GM18907 (cell line): ENCODE measurements around the gene CDKL5.

Experiments
- ATAC-seq: cut with Tn5 transposase; IDR thresholded peaks from one replicate; pipeline ENCODE4 v1.9.1; 2021; ENCODE audit warnings: mild to moderate bottlenecking, moderate library complexity; ENCODE audit not compliant: unreplicated experiment

Gene CDKL5

DNA sequence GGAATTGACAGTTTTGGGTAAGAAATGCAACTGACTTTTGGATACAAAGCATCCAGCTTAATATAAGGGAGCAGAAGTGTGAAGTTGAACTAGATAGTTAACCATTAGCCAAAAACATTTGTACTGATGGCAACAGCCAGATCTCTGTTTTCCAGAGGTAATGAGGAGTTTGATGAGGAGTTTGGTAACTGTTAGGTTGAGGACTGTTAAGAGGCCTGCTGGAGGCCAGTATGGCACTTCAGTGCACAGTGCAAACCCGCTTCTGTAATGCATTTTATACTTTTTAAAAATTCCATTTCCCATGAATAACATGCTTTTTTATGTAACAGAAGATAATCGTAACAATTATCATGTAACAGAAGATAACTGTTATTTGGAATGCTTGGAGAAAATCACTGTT is 30.0 kb downstream of the CDKL5 start:
- ATAC-seq, result no peak

DNA sequence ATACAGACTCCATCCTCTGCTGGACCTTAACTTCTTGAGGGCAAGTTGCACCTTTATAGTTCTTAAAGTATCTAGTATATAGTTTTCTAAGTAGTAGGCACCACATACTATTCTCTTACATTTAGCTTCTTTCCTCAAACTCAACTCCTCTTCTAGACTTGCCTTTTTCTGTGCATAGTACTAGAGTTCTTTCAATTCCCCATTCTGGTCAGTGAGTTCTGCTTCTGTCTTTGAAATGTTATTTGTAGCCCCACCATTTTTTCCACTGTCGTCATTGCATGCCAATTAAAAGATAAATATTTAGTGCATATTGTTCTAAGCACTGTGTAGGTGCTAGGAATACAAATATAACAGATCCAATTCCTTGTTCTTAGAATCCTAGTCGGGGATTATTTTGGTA is 31.6 kb downstream of the CDKL5 start:
- no peak for ATAC-seq

DNA sequence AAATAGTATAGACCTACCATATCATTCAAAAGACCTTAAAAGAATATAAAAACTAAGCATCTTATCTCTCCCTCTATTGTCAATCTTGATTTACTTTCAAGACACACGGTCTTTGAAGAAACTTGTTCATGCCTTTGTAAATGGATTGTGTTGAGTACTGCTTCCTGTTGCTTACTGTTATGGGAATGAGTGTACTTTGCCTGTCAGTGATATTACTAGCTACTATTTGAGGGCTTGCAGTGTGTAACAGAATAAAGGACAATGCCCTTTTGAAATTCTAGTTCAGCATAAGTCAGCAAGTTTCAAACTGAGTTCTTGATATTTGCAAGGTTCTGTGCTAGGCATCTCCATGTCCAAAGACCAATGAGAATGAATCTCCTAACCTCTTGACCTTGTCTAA is 36.0 kb downstream of the CDKL5 start:
- no peak for ATAC-seq

DNA sequence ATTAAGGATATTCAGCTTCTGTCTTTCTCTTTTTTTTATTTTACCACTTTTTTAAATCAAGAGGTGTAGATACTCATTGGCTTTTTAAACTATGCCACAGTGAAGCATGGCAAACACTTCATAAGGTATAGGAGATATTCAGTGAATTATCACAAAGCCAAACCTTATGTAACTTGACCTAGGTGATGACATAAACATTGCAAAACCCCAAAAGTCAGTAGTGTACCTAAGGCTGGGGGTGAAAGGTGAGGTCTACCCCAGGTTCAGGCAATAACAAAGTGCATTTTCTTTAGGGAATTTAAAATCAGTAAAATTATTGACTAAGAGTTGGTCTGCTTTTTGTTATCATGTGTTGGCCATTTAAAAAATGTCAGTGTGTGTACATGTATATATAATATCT is 39.1 kb downstream of the CDKL5 start:
- no peak for ATAC-seq

DNA sequence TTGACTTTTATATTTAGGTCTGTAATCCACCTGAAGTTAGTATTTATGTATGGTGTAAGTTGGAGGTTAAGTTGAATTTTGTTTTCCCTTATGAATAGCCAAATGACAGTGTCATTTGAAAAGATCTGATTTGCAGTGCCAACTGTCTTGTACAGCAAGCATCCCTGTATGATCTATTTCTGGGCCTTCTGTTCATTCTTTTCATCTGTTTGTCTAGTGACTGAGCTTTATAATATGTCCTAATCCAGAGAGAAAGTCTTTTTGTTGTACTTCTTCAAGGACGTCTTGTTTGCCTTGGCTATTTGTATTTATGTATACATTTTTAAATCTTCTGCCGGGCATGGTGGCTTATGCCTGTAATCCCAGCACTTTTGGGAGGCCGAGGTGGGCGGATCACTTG is 39.6 kb downstream of the CDKL5 start:
- no peak for ATAC-seq

DNA sequence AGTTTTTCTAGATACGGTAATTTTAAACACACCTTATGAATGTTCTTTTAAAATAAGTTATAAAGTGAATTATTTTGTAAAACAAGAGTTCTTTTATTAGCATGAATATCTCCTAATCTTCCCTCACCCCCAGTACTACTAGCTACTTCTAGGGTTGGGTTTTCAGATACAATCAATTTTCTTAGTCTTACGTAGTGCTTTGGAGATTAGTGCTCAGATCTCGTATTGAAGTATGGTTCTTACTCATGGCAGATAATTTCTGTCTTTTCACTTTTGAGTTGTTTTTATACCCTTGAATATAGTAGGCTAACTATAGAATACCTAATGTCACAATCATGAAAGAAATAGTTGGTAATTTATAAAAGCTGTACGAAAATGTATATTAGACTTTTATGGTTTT is 43.2 kb downstream of the CDKL5 start:
- ATAC-seq, result no peak

DNA sequence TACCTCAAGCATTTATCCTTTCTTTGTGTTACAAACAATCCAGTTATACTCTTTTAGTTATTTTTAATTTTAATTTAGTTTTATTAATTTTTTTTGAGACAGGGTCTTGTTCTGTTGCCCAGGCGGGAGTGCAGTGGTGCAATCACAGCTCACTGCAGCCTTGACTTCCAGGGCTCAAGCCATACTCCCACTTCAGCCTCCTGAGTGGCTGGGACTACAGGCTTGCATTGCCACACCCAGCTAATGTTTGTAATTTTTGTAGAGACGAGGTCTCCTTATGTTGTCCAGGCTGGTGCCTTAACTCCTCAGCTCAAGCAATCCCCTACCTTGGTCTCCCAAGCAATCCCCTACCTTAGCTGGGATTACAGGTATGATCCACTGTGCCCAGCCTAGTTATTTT is 45.9 kb downstream of the CDKL5 start:
- ATAC-seq, result no peak

DNA sequence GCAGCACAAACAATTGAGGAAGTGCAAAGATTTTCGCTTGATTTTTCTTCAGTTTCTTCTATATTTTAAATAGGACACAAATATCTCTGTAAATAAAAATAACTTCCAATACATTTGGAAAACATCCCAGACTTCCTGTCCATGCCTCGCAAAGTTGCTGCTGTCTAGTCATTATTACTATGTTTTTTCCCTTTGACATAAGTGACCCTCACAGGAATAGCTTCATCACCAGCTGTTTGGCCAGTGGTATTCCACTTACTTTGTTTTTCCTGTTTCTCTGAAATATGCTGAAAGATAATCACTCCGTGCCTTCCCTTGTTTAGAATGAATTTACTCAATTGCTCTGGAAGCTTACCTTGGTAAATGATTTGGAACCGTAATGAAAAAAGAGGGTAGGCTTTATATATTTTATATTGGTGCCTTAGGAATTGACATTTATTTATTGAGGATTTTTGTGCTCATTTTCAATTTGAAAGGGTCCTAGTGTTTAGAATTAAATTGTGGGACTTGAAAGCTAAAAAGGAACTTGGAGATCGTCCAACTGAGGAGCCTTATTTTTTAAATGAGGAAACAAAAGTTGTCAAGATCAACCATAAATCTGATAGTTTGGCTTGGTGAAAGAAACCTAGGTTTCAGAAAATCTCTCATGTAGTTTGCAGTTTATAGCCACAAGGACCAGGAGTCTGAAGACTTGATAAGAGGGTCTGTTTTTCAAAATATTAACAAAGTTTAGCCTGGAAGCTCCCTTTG is 65.6 kb downstream of the CDKL5 start:
- ATAC-seq, result no peak

DNA sequence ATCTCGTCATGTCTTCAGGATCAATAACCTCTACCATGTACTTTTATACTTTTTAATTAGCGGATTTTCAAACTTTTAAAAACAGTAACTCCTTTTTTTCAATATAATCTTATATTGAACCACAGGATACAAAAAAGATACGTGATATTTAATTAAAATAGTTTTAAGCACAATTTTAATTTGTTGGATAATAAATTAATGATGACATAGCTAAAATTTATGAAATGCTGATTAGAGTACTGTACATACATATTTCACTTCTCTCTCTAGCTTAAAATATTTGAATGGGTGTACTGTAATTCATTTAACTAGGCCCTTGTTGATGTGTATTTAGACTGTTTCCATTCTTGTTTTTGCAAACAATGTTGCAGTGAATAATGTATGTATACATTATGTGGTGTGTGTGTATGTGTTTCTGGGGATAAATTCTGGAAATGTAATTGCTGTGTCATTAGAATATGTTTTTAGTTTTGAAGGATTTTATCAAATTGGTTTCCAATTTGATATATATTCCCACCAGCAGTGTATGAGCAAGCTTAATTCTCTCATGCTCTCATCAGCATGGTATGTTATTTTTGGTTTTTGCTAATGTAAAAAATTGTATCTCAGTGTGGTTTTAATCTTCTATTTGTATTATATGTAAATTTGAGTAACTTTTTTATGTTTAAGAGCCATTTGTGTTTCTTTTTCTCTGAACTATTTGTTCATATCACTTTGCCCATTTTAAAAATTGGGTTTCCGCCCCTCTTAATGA is 66.4 kb downstream of the CDKL5 start:
- no peak for ATAC-seq

DNA sequence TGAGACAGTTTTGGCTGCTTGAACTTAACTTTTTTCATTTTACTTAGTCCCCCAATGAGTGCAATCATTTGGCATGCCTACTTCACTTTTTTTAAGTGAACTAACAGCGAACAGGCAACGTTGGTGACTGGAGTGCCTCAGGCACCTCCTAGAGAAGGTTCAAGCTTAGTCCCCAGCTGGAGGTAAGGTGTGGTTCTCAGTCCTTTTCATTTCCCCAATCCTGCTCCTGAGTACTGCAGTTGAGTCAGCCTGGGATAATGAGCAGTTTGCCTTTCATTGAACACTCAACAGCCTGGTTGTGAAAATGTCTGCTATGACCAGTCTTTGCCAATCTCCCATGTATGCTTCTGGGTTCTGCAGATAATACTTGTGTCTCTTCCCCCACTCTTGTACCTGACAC is 109.5 kb downstream of the CDKL5 start:
- no peak for ATAC-seq

DNA sequence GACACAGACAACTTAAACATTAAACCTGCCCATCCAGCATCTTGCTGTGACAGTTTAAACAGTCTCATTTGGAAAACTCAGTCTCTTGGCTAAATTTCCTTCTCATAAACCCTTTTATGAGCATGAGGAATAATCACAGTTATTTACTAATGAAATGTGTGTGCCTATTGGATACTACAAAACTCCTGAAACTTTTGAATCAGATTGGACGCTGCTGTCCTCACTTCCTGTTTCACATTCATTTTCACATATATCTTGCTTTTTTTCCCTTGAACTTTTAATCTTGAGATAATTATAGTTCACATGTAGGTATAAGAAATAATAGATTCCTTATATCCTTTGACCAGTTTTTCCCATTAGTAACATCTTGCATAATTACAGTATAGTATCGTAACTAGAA is 111.7 kb downstream of the CDKL5 start:
- no peak for ATAC-seq

DNA sequence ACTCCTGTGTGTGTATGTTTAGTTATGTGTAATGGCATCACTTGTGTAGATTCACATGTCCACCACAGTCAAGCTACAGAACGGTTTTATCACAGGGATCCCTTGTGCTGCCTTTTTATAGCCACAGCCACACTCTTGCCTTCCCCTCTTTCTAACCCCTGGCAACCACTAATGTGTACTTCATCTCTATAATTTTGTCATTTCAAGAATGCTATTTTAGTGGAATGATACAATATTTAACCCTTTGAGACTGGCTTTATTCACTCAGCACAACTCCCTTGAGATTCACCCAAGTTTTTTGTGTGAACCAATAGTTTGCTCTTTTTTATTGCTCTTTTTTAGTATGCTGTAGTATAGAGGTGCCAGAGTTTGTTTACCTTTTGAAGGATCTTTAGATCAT is 112.1 kb downstream of the CDKL5 start:
- no peak for ATAC-seq

DNA sequence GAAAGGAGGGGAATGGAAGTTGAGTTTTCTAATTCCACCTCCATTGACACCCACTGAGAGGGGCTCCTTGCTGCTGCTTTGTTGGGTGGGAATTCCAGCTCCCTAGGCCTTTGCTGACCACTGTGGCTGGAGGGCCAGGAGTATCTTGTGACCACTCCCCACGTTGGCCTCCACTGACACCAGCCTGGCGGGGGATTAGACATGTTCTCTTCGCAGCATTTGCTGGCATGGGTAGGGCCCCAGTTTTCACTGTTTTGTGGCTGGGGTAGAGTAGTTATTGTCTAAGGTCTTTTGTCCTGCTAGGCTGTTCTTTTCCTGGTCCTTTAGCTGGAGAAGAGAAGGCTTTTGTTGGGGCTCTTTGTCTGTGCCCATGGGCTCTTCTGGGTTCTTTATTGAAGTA is 116.7 kb downstream of the CDKL5 start:
- no peak for ATAC-seq

DNA sequence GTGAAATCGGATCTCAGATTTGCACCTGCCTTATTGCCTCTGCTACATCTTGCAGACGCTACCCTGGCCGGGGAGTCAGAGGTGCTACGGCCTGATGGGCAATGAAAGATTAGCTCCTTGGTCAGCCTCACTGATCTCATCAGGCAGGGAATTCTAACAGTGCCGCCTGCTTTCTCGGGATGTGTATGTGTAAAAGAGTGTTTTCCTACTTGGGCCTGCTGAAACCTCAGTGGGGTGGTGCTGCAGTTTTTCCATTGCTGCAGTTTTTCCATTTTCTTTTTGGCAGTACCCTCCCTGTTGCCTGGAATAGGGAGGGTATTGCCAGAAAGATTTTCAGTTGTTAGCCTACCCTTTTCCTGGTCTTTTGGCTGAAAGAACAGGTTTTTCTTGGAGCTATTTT is 117.5 kb downstream of the CDKL5 start:
- no peak for ATAC-seq

DNA sequence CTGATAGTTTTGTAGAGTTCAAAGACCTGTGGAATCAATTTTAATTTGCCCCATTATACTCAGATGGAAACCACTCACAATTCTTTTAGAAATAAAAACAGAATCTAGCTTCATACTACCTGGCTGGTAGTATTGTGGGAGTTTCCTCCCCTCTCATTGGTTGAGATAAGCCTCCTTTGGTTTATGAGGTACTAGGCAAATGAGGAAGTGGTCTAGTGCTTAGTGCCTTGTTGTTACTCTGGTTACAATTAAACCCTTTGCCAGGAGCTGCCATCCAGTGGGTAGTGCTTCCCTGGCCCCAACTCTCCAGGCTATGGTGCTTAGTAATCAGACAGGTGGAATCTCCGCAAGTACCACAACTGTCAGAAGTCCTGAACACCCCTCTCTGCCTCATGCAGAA is 118.3 kb downstream of the CDKL5 start:
- ATAC-seq, result no peak

DNA sequence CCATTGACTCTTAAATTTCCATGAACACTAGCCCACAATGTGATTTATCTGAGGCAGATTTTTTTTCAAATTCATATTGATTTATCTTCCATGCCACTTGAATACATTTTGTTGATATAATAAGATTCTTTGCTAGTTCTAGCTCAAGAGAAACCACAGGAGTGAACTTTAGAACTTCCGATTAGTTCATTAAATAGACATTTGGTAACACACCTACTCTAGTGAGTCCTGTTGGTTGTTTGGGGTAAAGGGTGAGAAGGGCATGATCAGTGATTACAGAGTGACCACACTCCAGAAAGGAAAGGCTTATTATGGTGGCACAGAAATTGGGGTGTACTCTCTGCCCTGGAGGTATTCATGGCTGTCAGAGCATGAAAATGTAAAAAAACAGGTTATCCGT is 120.4 kb downstream of the CDKL5 start:
- no peak for ATAC-seq

DNA sequence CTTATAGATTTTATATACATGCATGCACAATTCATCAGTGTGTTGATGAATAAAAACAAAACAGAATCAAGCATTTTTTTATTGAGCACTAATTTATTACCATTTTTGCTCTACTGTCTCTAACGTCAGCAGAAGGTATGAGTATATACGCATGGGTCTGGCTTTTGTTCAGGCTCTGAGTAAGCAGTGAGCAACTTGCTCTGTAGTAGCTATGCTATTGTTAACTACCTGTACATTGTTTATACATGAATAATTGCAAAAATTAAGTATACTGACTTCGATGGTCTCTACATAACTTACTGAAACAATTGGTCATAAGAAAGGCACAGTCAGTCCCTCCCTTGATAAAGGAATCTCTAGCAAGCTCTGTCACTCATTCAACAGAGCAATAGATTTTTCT is 123.6 kb downstream of the CDKL5 start:
- no peak for ATAC-seq

DNA sequence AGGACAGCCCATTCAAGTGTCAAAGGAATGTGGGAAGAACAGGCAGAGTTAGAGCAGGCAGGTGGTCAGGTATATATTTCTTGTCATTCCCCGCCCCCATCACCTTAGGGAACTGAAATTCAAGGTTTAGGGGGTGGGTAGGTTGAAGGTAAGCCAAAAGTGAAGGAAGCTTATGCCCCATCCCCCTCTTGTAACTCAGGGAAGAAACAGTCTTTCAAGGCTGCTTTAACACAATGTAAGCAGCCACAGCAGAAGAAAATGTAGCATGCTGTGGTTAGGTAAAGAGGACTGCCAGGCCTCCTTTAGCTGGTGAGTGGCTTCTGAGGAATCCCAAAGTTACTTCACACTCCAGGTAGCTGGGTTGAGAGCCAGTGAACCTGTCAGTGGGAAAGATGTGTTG is 124.2 kb downstream of the CDKL5 start:
- ATAC-seq, result no peak

DNA sequence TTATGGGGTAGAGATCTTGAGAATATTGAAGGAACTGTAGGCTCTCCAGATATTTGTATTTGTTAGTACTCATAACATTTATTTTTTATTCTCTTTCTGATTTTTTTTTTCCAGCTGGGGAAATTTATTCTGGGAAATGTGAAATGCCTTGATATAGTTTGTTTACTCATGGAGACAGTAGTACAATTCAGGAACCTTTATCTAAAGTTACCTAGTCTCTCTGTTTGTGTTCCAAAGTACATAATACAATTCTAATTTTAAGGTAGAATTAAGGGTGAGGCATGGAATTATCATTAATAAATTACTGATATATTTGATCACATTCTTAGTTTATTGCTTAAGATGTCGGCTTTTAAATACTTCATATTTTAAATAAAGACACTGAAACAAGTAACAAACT is 132.5 kb downstream of the CDKL5 start:
- ATAC-seq, result no peak

DNA sequence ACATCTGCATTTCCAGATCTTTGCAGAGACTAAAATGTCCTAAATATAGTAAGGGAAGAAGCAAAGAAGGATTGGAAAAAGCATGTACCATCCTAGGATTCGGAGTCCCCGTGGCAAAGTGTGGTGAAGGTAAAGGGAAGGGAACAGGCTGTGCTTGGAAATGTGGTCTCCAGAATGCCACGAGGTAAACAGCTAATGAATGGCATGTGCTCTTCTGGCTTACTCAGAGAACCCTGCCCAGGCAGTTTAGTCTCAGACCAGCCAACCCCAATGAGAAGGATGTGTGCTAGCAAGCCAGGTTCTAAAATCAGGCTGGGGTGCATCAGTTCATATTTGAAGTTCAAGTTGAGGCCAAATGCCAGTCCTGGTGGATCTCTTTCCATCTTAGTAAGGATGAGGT is 133.4 kb downstream of the CDKL5 start:
- ATAC-seq, result no peak

DNA sequence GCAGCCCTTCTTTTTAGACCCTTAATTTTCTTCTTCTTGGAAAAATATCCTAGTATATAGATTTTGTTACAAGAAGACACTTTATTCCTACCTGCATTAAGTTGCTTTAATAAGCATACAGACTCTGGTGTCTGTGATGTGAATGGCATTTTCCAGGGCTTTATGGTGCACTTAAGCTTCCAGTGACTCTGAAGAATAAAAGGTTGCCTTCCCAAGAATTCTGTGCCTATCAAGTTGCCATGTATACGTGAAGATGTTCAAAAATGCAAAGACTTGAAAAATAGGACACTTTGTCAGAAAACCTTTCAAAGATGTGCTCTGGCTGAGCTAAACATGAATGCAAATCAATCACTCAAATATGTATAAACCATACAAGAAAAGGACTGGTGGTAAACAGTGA is 135.6 kb downstream of the CDKL5 start:
- no peak for ATAC-seq

DNA sequence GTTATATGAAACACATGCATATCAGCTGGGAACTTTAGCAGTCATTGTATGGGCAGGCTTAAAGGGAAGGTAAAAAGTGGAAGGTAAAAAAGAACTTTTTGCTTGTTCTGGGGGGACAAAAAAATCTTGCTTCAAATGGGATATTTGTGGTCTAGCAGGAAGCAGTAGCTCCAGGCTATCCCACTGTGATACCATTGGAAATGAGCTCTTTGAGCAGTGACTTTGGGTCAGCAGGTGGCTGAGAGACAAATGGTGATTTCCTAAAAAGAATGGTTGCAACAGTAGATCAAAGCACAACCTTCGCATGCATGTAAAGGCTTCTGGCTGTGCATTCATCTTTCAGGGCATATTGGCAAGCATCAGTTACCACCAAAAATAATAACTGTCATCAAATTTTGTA is 140.3 kb downstream of the CDKL5 start:
- ATAC-seq, result no peak

DNA sequence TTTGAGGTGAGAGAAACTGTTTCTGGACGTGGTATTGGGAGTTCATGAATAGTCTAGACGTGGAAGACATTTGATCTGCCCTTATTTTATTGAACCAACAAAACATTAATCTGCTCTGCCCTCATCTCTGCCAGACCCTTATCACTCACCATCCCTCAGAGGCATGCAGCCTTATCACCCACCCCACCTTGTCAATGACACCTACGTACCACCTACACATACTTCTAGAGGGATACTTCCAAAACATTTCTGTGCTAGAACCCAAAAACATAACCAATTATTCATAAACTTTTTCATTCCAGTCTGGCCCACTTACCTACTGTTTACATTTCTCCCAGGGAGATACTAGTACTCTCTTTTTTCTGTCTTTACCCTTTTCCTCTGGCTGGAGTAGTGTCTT is 141.3 kb downstream of the CDKL5 start:
- ATAC-seq, result no peak
